ENCODE data around the gene CLPTM1. TPM values are rescaled to one million over a fixed set of nuclear protein-coding genes. Genes with fewer than 3 reads are reported as not detected.
A peak's percentile ranks its signal among the peaks of the same experiment; 100 is the strongest.

The CLPTM1 gene
- total and polyA plus RNA-seq, 9 of the 15 experiments (the other 6 are each of a cell fraction or from before 2014, with no cell fraction given): 0.37 to 96.0 (median 27.5) TPM

GRCh38 chr19:44955505-44956439 lies 592 bp downstream of the CLPTM1 start (continued):
- TF ChIP-seq TFE3 (CRISPR knock-in tag; IDR thresholded peaks at IDR 0.05) (no peak), NFYB (IDR thresholded peaks at IDR 0.05; ENCODE audit: extremely low read depth, insufficient read length) (no peak), FOXK1 (CRISPR knock-in tag; IDR thresholded peaks at IDR 0.05; ENCODE audit: borderline replicate concordance) (0 out of 2 replicates have a peak, but pooled peaks have one; percentile 28), PHTF2 (CRISPR knock-in tag; IDR thresholded peaks at IDR 0.05) (no peak), MYC (IDR thresholded peaks at IDR 0.05; ENCODE audit: low read depth, low read length) (peak; percentile 3; the same call in 1 of the 2 replicates), MYC (CRISPR knock-in tag; IDR thresholded peaks at IDR 0.05; ENCODE audit: borderline replicate concordance, low read depth) (no peak), BCOR (IDR thresholded peaks at IDR 0.05) (peak; percentile 39; the same call in 1 of the 2 replicates), FOXP4 (CRISPR knock-in tag; IDR thresholded peaks at IDR 0.05; ENCODE audit: borderline replicate concordance) (0 out of 2 replicates have a peak, but pooled peaks have one; percentile 33), TAF7 (tag; IDR thresholded peaks at IDR 0.05) (0 out of 2 replicates have a peak, but pooled peaks have one; percentile 45), NBN (IDR thresholded peaks at IDR 0.05; ENCODE audit: low read depth) (no peak), ZNF511 (CRISPR knock-in tag; IDR thresholded peaks at IDR 0.05) (0 out of 2 replicates have a peak, but pooled peaks have one; percentile 27), ZNF639 (CRISPR knock-in tag; conservative IDR thresholded peaks at IDR 0.05 in 1 of 2, IDR thresholded peaks at IDR 0.05 in 1 of 2) (peak in 1 of 2 experiments; percentile 67; a peak in 1 of 4 replicates), TOE1 (IDR thresholded peaks at IDR 0.05; ENCODE audit: borderline replicate concordance) (no peak), TOE1 (CRISPR knock-in tag; IDR thresholded peaks at IDR 0.05; ENCODE audit: borderline replicate concordance, low read depth) (0 out of 2 replicates have a peak, but pooled peaks have one; percentile 23), DACH1 (IDR thresholded peaks at IDR 0.05; ENCODE audit: partially characterized antibody) (no peak), PHB (CRISPR knock-in tag; IDR thresholded peaks at IDR 0.05) (no peak), VEZF1 (CRISPR knock-in tag; IDR thresholded peaks at IDR 0.05) (peak; percentile 7; the same call in 1 of the 2 replicates), BRD4 (IDR thresholded peaks at IDR 0.05) (0 out of 2 replicates have a peak, but pooled peaks have one; percentile 64), MCM7 (IDR thresholded peaks at IDR 0.05) (no peak)

All from K562 (cell line).